ENCODE measurements around the gene HSPA1L. TPM values are rescaled to one million over a fixed set of nuclear protein-coding genes. Genes with fewer than 3 reads are reported as not detected.
"Not testable (repeated sequence)": the region's sequence is repeated elsewhere in the genome, so short reads cannot be mapped to it uniquely, and the experiment has no call there.

HSPA1L gene
- total RNA-seq, 1 donor from 2014 or later, result 0.53 TPM

GRCh38 chr6:31837369-31838113 lies 22.5 kb upstream of the HSPA1L start:
- DNase-seq (ENCODE audit: extremely low read depth, low read depth, low spot score), result no peak

DNA sequence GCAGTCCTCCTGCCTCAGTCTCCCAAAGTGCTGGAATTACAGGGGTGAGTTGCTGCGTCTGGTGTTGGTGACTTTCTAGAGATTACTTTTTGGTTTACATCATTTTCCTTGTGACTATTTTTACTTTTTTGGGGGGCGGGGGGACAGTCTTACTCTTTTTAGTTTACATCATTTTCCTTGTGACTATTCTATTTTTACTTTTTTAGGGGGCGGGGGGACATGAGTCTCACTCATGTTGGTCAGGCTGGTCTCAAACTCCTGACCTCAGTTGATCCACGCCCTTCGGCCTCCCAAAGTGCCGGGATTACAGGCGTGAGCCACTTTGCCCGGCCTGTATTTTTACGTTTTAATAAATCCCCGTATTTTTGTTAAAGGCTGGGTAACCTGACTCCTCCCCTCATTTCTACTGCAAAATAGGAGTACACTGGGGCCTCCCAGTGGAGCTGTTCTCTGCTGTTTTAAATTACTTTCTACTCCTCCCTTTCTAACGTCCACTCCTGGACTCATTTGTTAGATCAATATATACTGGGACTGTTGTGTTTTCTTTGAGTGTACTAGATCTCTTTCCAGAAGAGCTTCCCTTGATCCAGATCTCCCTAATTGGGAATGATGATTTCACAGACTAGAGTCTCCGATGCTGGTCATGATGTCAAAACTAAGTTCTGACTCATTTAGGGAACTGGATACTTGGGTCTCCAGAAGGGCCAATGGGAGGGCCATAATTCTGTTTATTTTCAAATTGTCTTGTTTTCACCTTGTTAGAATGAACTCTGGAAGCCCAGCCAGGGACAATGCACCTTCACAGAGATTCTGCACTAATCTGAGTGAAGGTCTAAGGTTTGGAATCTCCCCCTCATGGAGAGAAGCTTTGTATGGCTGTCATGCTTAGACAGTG lies 21.6 kb upstream of the HSPA1L start:
- no peak for DNase-seq (ENCODE audit: extremely low read depth, low read depth, low spot score)

DNA sequence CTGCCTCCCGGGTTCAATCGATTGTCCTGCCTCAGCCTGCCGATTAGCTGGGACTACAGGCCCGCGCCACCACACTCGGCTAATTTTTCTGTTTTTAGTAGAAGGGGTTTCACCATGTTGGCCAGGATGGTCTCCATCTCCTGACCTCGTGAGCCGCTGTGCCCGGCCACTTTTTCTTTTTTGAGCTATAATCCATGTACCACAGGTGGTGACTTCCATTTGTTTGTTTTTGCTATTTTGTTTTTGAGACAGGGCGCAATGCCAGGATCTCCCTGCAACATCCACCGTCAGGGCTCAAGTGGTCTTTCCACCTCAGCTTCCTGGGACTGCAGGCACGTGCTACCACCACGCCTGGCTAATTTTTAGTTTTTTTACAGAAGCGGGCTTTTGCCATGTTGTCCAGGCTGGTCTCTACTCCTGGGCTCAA lies 21.0 kb upstream of the HSPA1L start:
- no peak for DNase-seq (ENCODE audit: extremely low read depth, low read depth, low spot score)

- peak; percentile 64 for DNase-seq (ENCODE audit: extremely low read depth, low read depth, low spot score)
These were observed 19.5 kb upstream of the HSPA1L start for GRCh38 chr6:31834367-31835250.

GRCh38 chr6:31831350-31832215 lies 16.5 kb upstream of the HSPA1L start:
- no peak for DNase-seq (ENCODE audit: extremely low read depth, low read depth, low spot score)

DNA sequence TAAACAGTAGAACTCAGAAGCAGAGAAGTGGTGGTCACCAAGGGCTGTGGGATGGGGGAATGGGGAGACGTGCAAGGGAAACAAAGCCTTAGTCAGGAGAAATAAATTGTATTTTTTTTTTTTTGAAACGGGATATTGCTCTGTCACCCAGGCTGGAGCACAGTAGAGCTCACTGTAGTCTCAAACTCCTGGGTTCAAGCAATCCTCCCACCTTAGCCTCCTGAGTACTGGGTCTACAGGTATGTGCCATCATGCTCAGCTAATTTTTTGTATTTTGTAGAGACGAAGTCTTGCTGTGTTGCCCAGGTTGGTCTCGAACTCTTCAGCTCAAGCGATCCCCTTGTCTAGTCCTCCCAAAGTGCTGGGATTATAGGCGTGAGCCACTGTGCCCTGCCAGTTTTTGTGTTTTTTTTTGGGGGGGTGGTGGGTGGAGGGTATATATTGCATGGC lies 15.8 kb upstream of the HSPA1L start:
- no peak for DNase-seq (ENCODE audit: extremely low read depth, low read depth, low spot score)

- no peak for DNase-seq (ENCODE audit: extremely low read depth, low read depth, low spot score)
These were observed 14.7 kb upstream of the HSPA1L start for GRCh38 chr6:31829633-31830283.

DNA sequence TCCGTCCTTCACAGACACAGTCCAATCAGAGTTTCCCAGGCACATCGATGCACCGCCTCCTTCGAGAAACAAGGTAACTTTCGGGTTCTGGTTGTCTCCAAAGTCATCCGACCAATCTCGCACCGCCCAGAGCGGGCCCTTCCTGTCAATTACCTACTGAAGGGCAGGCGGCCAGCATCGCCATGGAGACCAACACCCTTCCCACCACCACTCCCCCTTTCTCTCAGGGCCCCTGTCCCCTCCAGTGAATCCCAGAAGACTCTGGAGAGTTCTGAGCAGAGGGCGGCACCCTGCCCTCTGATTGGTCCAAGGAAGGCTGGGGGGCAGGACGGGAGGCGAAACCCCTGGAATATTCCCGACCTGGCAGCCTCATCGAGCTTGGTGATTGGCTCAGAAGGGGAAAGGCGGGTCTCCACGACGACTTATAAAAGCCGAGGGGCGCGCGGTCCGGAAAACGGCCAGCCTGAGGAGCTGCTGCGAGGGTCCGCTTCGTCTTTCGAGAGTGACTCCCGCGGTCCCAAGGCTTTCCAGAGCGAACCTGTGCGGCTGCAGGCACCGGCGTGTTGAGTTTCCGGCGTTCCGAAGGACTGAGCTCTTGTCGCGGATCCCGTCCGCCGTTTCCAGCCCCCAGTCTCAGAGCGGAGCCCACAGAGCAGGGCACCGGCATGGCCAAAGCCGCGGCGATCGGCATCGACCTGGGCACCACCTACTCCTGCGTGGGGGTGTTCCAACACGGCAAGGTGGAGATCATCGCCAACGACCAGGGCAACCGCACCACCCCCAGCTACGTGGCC lies 12.4 kb upstream of the HSPA1L start, which contains the start of gene HSPA1B:
HSPA1B (plus strand) TSS at position 453 of the 794 bp plus-strand sequence; CDS start at position 666, 213 bp downstream.
- peak; percentile 97 for DNase-seq (ENCODE audit: extremely low read depth, low read depth, low spot score)

- DNase-seq (ENCODE audit: extremely low read depth, low read depth, low spot score), result no peak
These were observed 11.8 kb upstream of the HSPA1L start for GRCh38 chr6:31826793-31827285.

GRCh38 chr6:31825553-31825952 lies 10.5 kb upstream of the HSPA1L start:
- no peak for DNase-seq (ENCODE audit: extremely low read depth, low read depth, low spot score)

DNA sequence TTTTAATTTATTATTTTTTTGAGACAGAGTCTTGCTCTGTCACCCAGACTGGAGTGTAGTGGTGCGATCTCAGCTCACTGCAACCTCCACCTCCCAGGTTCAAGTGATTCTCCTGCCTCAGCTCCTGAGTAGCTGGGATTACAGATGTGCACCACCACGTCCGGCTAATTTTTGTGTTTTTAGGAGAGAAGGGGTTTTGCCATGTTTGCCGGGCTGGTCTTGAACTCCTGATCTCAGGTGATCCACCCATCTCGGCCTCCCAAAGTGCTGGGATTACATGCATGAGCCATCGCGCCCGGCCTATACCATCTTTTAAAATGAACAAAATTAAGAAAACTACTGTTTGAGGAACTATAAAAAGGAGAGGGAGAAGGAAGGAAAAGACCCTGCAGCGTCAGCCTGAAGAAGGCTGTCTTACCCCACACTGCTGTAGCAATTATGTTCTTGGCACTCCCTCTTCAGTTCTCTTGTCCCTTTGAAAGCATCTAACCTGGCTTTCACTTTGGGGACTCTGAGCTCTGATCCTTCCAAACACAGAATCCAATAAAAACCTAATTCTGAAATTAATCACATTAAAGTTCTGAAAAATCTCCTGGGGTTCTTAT lies 8.6 kb upstream of the HSPA1L start:
- DNase-seq (ENCODE audit: extremely low read depth, low read depth, low spot score), result not testable (repeated sequence)

- DNase-seq (ENCODE audit: extremely low read depth, low read depth, low spot score), result no peak
These were observed 7.1 kb upstream of the HSPA1L start for GRCh38 chr6:31822036-31822821.

GRCh38 chr6:31821301-31822035 lies 6.4 kb upstream of the HSPA1L start:
- DNase-seq (ENCODE audit: extremely low read depth, low read depth, low spot score), result no peak

GRCh38 chr6:31820399-31820798 lies 5.3 kb upstream of the HSPA1L start:
- not testable (repeated sequence) for DNase-seq (ENCODE audit: extremely low read depth, low read depth, low spot score)

- DNase-seq (ENCODE audit: extremely low read depth, low read depth, low spot score), result no peak
These were observed 4.8 kb upstream of the HSPA1L start for GRCh38 chr6:31819871-31820299.

DNA sequence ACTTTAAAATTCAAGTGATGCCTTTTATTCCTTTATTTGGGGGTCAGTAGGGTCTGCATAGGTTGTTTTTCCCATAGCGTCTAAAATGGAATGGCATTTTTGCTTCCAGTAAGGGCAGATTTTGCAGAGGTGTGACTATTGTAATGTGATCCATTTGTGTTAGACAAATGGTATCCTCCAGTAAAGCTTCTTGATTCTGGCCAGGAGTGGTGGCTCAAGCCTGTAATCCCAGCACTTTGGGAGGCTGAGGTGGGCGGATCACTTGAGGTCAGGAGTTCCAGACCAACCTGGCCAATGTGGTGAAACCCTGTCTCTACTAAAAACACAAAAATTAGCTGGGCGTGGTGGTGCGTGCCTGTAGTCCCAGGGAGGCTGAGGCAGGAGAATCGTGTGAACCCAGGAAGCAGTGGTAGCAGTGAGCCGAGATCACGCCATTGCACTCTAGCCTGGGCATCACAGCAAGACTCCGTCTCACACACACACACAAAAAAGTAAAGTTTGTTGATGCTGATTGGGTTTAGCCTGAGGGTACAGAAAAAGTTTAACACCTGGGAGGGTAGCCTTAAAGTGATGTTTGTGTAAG lies 2.9 kb upstream of the HSPA1L start:
- DNase-seq (ENCODE audit: extremely low read depth, low read depth, low spot score), result not testable (repeated sequence)
